RWPE2 (cell line): ENCODE measurements around the gene HUS1B.
A peak's percentile ranks its signal among the peaks of the same experiment; 100 is the strongest.

Experiments used
- ATAC-seq: fragments of 200-7000 bp; cut with Tn5 transposase; 3 replicates; pipeline ENCODE4 v1.9.1; 2021; ENCODE audit warnings: low read depth
- DNase-seq: peaks from one replicate; pipeline ENCODE4 v3.0.0-alpha.2; 2020; ENCODE audit warnings: low spot score
- H3K27ac ChIP-seq: fragments of 450-650 bp; 2 replicates; pipeline ENCODE4 v1.5.1; 2017; ENCODE audit warnings: mild to moderate bottlenecking; ENCODE audit not compliant: poor library complexity, severe bottlenecking
- H3K27me3 ChIP-seq: fragments of 250-450 bp; sonication (Bioruptor Pico); 2 replicates; pipeline ENCODE4 v1.5.1; 2021; ENCODE audit warnings: mild to moderate bottlenecking, moderate library complexity; ENCODE audit not compliant: insufficient read depth, poor library complexity, severe bottlenecking
- H3K36me3 ChIP-seq: fragments of 250-450 bp; sonication (Bioruptor Pico); 2 replicates; pipeline ENCODE4 v1.5.1; 2020; ENCODE audit warnings: low read depth, mild to moderate bottlenecking, moderate library complexity
- H3K4me1 ChIP-seq: fragments of 250-450 bp; sonication (Bioruptor Pico); 2 replicates; pipeline ENCODE4 v1.5.1; 2021; ENCODE audit warnings: mild to moderate bottlenecking, moderate library complexity; ENCODE audit not compliant: insufficient read depth, poor library complexity, severe bottlenecking
- H3K4me3 ChIP-seq: fragments of 250-450 bp; sonication (Bioruptor Pico); 2 replicates; pipeline ENCODE4 v1.5.1; 2021; ENCODE audit warnings: mild to moderate bottlenecking, moderate library complexity; ENCODE audit not compliant: severe bottlenecking
- H3K9me3 ChIP-seq: fragments of 250-450 bp; sonication (Bioruptor Pico); 2 replicates; pipeline ENCODE4 v1.5.1; 2021; ENCODE audit warnings: mild to moderate bottlenecking, moderate library complexity; ENCODE audit not compliant: severe bottlenecking
- TF ChIP-seq, protein P1 (sequence below): fragments of 450-650 bp; IDR thresholded peaks from one replicate; pipeline ENCODE4 v1.5.1; 2017; ENCODE audit warnings: mild to moderate bottlenecking, moderate library complexity; ENCODE audit not compliant: poor library complexity, severe bottlenecking

The HUS1B gene

DNA sequence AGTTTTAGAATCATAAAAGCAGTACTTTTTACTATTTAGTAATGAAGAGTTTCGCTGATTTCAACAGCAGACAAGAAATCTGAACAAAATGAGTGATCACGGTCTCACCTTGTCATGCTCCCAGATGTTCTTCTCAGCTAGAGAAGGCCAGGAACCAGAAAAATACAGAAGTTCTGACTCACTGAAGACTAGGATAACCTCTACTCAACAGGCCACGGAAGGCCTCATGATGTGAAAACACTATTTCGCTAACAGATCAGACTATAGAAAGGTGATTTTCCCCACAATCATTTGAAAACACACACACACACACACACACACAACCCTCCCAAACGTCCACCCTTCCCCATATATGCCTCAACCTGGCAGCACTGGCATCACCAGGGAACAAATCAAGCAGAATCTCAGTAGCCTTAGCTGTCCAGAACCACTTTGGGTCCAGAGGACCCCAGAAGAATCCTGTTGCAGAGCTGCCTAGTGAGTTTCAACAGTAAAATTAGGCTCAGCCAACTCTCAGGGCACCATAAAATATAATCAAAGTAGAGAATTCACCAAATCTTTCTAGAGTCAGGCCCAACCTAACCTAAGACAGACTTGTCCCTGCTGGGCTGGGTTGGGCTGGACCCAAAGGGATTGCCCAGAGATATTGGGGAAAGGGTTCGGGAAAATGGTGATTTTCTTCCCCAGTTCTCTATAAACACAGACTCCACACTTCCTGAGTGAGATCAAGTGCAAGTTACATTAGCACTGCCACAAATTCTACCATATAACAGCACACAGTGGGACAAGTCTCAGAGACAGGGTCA, 28.1 kb upstream of the HUS1B start:
- peaks cover 30% of the 10 kb centered on the region for H3K4me1 ChIP-seq
- TF ChIP-seq, protein P1, sequence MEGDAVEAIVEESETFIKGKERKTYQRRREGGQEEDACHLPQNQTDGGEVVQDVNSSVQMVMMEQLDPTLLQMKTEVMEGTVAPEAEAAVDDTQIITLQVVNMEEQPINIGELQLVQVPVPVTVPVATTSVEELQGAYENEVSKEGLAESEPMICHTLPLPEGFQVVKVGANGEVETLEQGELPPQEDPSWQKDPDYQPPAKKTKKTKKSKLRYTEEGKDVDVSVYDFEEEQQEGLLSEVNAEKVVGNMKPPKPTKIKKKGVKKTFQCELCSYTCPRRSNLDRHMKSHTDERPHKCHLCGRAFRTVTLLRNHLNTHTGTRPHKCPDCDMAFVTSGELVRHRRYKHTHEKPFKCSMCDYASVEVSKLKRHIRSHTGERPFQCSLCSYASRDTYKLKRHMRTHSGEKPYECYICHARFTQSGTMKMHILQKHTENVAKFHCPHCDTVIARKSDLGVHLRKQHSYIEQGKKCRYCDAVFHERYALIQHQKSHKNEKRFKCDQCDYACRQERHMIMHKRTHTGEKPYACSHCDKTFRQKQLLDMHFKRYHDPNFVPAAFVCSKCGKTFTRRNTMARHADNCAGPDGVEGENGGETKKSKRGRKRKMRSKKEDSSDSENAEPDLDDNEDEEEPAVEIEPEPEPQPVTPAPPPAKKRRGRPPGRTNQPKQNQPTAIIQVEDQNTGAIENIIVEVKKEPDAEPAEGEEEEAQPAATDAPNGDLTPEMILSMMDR = no peak
- no peaks in the 10 kb centered on the region for H3K27me3 ChIP-seq
- H3K4me3 ChIP-seq = no peak overlapping the region
- no peak overlapping the region for H3K27ac ChIP-seq
- H3K36me3 ChIP-seq = peaks cover 14% of the 10 kb centered on the region; the same call in 1 of the 2 replicates
- no peak for DNase-seq
- no peaks in the 10 kb centered on the region for H3K9me3 ChIP-seq
- ATAC-seq = peak; percentile 67; the same call in 2 of the 3 replicates

- H3K27me3 ChIP-seq = no peaks in the 10 kb centered on the region
- no peak overlapping the region for H3K27ac ChIP-seq
- H3K4me1 ChIP-seq = peaks cover 30% of the 10 kb centered on the region
- DNase-seq (no peak), ATAC-seq (no peak)
- no peak overlapping the region for H3K4me3 ChIP-seq
- TF ChIP-seq, protein P1 = no peak
- H3K9me3 ChIP-seq = no peaks in the 10 kb centered on the region
- H3K36me3 ChIP-seq = peaks cover 4% of the 10 kb centered on the region; the same call in 1 of the 2 replicates
These were observed 27.0 kb upstream of the HUS1B start for GRCh38 chr6:683742-684440.

DNA sequence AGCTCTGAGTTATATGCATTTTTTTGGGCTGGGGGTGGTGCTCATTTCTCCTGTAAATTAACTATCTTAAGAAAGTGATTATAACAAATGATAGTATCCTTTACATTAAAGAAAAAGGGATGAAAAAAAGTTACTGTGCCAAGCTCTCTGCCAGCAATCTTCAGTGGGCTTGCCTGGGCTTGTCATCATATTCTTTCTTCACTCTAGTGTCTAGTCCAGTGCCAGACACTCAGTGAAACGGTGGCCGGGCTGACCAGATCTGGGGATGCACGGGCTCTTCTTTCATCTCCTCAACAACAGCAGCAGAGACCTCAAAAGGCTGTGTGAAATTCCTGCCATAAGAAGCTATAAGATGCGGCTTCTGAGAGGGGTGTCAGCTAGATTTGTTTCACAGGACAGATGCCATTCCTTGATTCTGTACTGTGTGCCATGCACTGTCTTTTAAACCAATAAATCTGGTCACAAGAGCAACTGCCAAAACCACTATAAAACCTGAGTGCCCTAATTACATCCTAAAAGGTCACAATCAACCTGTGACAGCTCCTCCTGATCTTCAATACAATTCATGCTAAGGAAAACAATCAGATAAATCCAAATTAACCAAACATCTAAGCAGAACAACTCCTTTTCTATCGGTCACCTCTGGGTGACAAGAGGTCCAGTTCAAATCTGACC, 23.9 kb upstream of the HUS1B start:
- peak overlapping the region; percentile 26 for H3K27ac ChIP-seq
- H3K4me1 ChIP-seq = peaks cover 30% of the 10 kb centered on the region

GRCh38 chr6:680251-680650, 23.4 kb upstream of the HUS1B start:
- H3K36me3 ChIP-seq = no peaks in the 10 kb centered on the region; the same call in 1 of the 2 replicates
- ATAC-seq (0 out of 3 replicates have a peak, but pooled peaks have one; percentile 19), DNase-seq (no peak)
- TF ChIP-seq, protein P1 = no peak
- H3K27me3 ChIP-seq = no peaks in the 10 kb centered on the region
- no peak overlapping the region for H3K4me3 ChIP-seq
- H3K4me1 ChIP-seq = peaks cover 30% of the 10 kb centered on the region
- no peaks in the 10 kb centered on the region for H3K9me3 ChIP-seq
- H3K27ac ChIP-seq = peak overlapping the region; percentile 26

More for the DNA sequence above, 23.9 kb upstream of the HUS1B start:
- Histone ChIP-seq H3K4me3 (no peak overlapping the region), H3K36me3 (no peaks in the 10 kb centered on the region; the same call in 1 of the 2 replicates), H3K27me3 (no peaks in the 10 kb centered on the region), H3K9me3 (no peaks in the 10 kb centered on the region)
- DNase-seq = no peak
- ATAC-seq = peak; percentile 54; the same call in 2 of the 3 replicates
- TF ChIP-seq, protein P1 = no peak
